Mesothelial cell of epicardium (in vitro differentiated cells): Measurements from ENCODE around the gene MCM8. TPM values are rescaled to one million over a fixed set of nuclear protein-coding genes. Genes with fewer than 3 reads are reported as not detected.

Source experiments
- DNase-seq, 2 experiments: peaks; one replicate each; pipeline ENCODE4 v3.0.0; 2021; ENCODE audit warnings: low spot score in 2 of 2; ENCODE audit not compliant: unreplicated experiment in 2 of 2
- H3K27ac Mint-ChIP-seq: 2 replicates; pipeline ENCODE4 v1.8.0; 2021; ENCODE audit warnings: mixed read lengths
- H3K27me3 Mint-ChIP-seq: 2 replicates; pipeline ENCODE4 v1.8.0; 2021; ENCODE audit warnings: low read depth, mixed read lengths
- H3K36me3 Mint-ChIP-seq: 2 replicates; pipeline ENCODE4 v1.8.0; 2021; ENCODE audit warnings: mixed read lengths
- H3K4me1 Mint-ChIP-seq: 2 replicates; pipeline ENCODE4 v1.8.0; 2021; ENCODE audit warnings: mixed read lengths
- H3K4me3 Mint-ChIP-seq: 2 replicates; pipeline ENCODE4 v1.8.0; 2021; ENCODE audit warnings: mild to moderate bottlenecking, moderate library complexity, mixed read lengths
- H3K9me3 Mint-ChIP-seq: 2 replicates; pipeline ENCODE4 v1.8.0; 2021; ENCODE audit warnings: mixed read lengths
- total RNA-seq: library from RNA; stranded (reverse); gene quantifications from 3 replicates; pipeline ENCODE4 v1.2.1, GENCODE V29; 2021
- TF ChIP-seq, protein P1 (sequence below): fragments of 200-600 bp; sonication (generic); IDR thresholded peaks from one replicate; pipeline ENCODE4 v1.5.0; 2021; ENCODE audit warnings: antibody characterized with exemption; ENCODE audit not compliant: unreplicated experiment

The MCM8 gene
- total RNA-seq, 1 donor from 2014 or later = 11.3 TPM

DNA sequence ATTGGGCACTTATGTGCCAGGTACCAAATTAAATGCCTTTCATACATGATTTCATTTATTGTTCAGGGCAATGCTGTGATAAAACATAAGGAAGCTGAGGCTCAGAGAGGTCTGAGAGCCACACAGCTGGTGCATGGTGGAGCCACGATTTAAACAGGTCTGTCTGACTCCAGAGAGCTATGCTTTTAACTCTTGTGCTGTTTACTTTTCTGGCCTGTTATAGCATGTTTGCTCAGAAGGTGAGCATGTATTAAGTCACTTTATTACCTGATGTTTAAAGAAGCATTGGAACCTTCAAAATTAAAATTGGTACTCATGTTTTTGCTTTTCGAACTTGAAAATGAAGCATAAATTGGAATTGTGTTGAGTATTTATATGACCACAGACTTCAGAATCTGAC lies 26.8 kb downstream of the MCM8 start:
- H3K27ac Mint-ChIP-seq = no peak overlapping the region
- TF ChIP-seq, protein P1, sequence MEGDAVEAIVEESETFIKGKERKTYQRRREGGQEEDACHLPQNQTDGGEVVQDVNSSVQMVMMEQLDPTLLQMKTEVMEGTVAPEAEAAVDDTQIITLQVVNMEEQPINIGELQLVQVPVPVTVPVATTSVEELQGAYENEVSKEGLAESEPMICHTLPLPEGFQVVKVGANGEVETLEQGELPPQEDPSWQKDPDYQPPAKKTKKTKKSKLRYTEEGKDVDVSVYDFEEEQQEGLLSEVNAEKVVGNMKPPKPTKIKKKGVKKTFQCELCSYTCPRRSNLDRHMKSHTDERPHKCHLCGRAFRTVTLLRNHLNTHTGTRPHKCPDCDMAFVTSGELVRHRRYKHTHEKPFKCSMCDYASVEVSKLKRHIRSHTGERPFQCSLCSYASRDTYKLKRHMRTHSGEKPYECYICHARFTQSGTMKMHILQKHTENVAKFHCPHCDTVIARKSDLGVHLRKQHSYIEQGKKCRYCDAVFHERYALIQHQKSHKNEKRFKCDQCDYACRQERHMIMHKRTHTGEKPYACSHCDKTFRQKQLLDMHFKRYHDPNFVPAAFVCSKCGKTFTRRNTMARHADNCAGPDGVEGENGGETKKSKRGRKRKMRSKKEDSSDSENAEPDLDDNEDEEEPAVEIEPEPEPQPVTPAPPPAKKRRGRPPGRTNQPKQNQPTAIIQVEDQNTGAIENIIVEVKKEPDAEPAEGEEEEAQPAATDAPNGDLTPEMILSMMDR = no peak
- no peaks in the 10 kb centered on the region for H3K27me3 Mint-ChIP-seq
- peaks cover 7% of the 10 kb centered on the region for H3K36me3 Mint-ChIP-seq
- no peaks in the 10 kb centered on the region for H3K9me3 Mint-ChIP-seq
- DNase-seq = no peak
- H3K4me3 Mint-ChIP-seq = no peak overlapping the region
- no peaks in the 10 kb centered on the region for H3K4me1 Mint-ChIP-seq

DNA sequence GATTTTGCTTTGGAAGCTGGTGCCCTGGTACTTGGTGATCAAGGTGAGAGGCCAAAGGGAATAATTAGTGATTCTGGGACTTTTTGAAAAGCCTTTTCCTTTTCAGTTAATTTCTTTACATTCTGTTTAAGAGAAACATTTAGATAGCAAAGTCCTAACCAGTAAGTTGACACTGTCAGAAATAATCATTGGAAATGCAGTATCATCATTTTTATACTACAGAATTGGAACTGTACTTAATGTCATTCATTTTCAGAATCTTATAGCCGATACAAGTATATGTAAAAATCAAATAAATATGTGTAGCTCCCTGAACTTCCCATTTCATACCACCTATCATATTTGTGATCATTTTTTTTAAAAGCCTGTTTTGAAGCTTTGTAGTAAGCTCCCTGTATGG lies 27.5 kb downstream of the MCM8 start:
- DNase-seq = no peak
- Mint-ChIP-seq H3K27ac (no peak overlapping the region), H3K27me3 (no peaks in the 10 kb centered on the region), H3K4me1 (no peaks in the 10 kb centered on the region), H3K9me3 (no peaks in the 10 kb centered on the region), H3K4me3 (no peak overlapping the region), H3K36me3 (peaks cover 7% of the 10 kb centered on the region)
- TF ChIP-seq, protein P1 = no peak

DNA sequence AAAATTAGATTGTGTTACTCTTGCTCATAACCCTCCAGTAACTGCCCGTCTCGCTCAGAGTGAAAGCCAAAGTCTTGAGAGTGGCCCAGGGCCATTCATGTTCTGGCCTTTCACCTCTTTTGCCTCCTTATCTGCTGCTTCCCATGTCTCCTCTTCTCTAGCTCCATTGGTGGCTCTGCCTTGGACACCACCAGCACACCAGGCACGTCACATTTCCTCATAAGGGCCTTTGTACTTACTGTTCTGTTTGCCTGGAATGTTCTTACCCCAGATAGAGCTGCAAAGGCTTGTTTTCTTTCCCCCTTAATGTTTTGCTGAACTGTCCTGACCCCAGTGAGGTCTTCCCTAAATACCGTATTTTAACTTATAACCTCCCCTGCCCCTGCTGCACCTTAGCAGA lies 29.3 kb downstream of the MCM8 start:
- Mint-ChIP-seq H3K9me3 (no peaks in the 10 kb centered on the region), H3K4me3 (no peak overlapping the region), H3K27me3 (no peaks in the 10 kb centered on the region), H3K4me1 (no peaks in the 10 kb centered on the region), H3K36me3 (peaks cover 12% of the 10 kb centered on the region), H3K27ac (no peak overlapping the region)
- TF ChIP-seq, protein P1 = no peak
- DNase-seq = no peak

DNA sequence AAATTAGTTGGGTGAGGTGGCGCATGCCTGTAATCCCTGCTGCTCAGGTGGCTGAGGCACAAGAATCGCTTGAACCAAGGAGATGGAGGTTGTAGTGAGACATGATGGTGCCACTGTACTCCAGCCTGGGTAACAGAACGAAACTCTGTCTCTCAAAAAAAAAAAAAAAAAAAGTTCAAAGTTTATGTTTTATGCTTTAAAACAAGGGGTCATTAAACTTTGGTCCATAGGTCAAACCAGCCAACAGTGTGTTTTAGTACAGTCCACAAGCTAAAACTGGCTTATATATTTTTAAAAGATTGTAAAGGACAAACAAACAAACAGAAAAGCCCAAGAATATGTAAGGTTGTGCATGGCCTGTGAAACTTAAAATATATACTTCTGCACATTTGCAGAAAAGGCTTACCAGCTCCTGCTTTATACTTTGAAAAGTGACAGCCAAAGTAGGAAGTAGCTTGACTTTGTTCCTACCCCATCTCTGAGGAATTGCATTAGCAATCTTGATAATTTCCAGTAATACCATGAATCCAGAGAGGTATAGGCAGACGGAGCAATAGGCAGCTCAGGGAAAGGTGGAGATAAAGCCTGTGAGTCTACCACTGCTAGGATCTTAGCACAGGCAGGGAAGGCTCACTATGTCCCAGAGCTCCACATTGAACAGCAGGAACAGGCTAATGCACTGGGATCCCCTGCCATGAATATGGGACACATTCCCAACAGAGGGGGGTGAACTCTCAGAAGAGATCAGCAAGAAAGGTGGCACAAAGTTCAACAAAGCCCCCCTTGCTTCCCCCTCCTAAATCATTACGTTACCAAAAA lies 30.5 kb downstream of the MCM8 start:
- peaks cover 12% of the 10 kb centered on the region for H3K36me3 Mint-ChIP-seq
- TF ChIP-seq, protein P1 = no peak

DNA sequence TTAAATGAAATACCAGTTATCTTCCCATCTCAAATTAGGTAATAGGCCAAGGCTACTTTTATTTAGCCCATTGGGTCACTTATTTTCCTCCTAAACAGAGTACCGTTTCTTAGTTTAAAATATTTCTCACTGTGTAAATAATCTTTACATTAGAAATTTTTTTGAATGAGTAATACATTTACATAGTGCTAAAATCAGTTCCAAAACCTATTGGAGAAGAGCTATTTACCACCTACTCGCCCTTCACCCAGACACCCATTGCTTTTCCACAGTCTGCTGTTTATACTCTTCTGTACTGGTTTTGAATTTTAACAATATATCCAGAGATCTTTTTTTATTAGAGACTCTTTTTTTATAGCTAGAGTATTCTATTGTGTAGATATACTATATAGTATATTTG lies 36.9 kb downstream of the MCM8 start:
- Mint-ChIP-seq H3K4me3 (no peak overlapping the region), H3K9me3 (no peaks in the 10 kb centered on the region)

More for the DNA sequence above, 30.5 kb downstream of the MCM8 start:
- H3K9me3 Mint-ChIP-seq = no peaks in the 10 kb centered on the region
- H3K27ac Mint-ChIP-seq = no peak overlapping the region
- no peaks in the 10 kb centered on the region for H3K4me1 Mint-ChIP-seq
- H3K4me3 Mint-ChIP-seq = no peak overlapping the region
- DNase-seq = no peak
- no peaks in the 10 kb centered on the region for H3K27me3 Mint-ChIP-seq

More for the DNA sequence above, 36.9 kb downstream of the MCM8 start:
- H3K36me3 Mint-ChIP-seq = peaks cover 14% of the 10 kb centered on the region
- TF ChIP-seq, protein P1 = no peak
- H3K27ac Mint-ChIP-seq = no peak overlapping the region
- H3K4me1 Mint-ChIP-seq = peaks cover 3% of the 10 kb centered on the region
- DNase-seq = no peak
- H3K27me3 Mint-ChIP-seq = no peaks in the 10 kb centered on the region
